Spinal cord (tissue), 10 donors: ENCODE results near the gene SMIM7. TPM values are rescaled to one million over a fixed set of nuclear protein-coding genes. Genes with fewer than 3 reads are reported as not detected.
A peak's percentile ranks its signal among the peaks of the same experiment; 100 is the strongest.

Experiments used
- DNase-seq, 6 donors: peaks; one replicate each; pipeline versions ENCODE4 v3.0.0 to v3.0.0-alpha.2; 2013 to 2015; ENCODE audit warnings: low spot score in 6 of 6, low read depth in 4 of 6
- H3K27ac ChIP-seq: one replicate; pipeline ENCODE4 v1.5.1; 2013; ENCODE audit warnings: low read depth, low read length, control low read depth
- H3K27me3 ChIP-seq: one replicate; pipeline ENCODE4 v1.6.1; 2013; ENCODE audit warnings: low read length; ENCODE audit not compliant: control insufficient read depth, insufficient read depth
- H3K36me3 ChIP-seq: one replicate; pipeline ENCODE4 v1.6.1; 2013; ENCODE audit warnings: low read length; ENCODE audit not compliant: control insufficient read depth, insufficient read depth
- H3K4me1 ChIP-seq: one replicate; pipeline ENCODE4 v1.6.1; 2013; ENCODE audit warnings: low read length; ENCODE audit not compliant: control insufficient read depth, insufficient read depth
- H3K4me3 ChIP-seq: one replicate; pipeline ENCODE4 v1.5.1; 2013; ENCODE audit warnings: low read depth, low read length, control low read depth
- H3K9me3 ChIP-seq: one replicate; pipeline ENCODE4 v1.6.1; 2013; ENCODE audit warnings: low read length; ENCODE audit not compliant: control insufficient read depth, insufficient read depth
- WGBS: methylation state at CpG from one replicate; pipeline ENCODE4 v1.1.5; 2013; ENCODE audit warnings: missing lambda C conversion rate; ENCODE audit not compliant: insufficient coverage; 5-methylcytosine and 5-hydroxymethylcytosine counted together
- long read RNA-seq, 4 donors: transcript quantifications; one replicate each; lab custom pipeline, GENCODE V29; 2026
- polyA plus RNA-seq, 2 donors: library from polyadenylated mRNA; unstranded; fragments of 120-200 nt; gene quantifications; one replicate each; pipeline ENCODE4 v1.2.1, GENCODE V29; 2013; ENCODE audit not compliant: insufficient read length in 2 of 2
- total RNA-seq, 2 donors: library from RNA; depleted of rRNA in 1 of 2; stranded (reverse); fragments of 120-200 nt in 1 of 2; fragments of >200 nt in 1 of 2; gene quantifications; one replicate each; pipeline versions ENCODE4 v1.2.3 to v1.2.4, GENCODE V29; 2013 to 2014
- donor health status: healthy.

The SMIM7 gene
- 100 to 1,000 TPM in 1 of 2 donors, 10 to 100 TPM in 1; 84.8 to 127 TPM for total RNA-seq
- 100 to 1,000 TPM in 1 of 2 donors, 10 to 100 TPM in 1; 70.9 to 123 TPM for polyA plus RNA-seq
- long read RNA-seq, donor 1, transcript SMIM7-214 (4 exons, 1,075 nt) = minor isoform, 5 of 83 reads
- long read RNA-seq, donor 1, transcript SMIM7-208 (5 exons, 2,776 nt) = major isoform, 31 of 83 reads
- long read RNA-seq, donor 1, transcript SMIM7-210 (6 exons, 1,065 nt) = minor isoform, 5 of 83 reads
- long read RNA-seq, donor 1, transcript SMIM7-207 (6 exons, 1,126 nt) = minor isoform, 13 of 83 reads
- long read RNA-seq, donor 1, partial matches to known transcripts = 18 of 83 reads
- long read RNA-seq, donor 1, other reads (novel, unspliced or antisense) = 0 of 83 reads
- long read RNA-seq, donor 2, transcript SMIM7-208 (5 exons, 2,776 nt) = major isoform, 19 of 31 reads
- long read RNA-seq, donor 2, partial matches to known transcripts = 5 of 31 reads
- long read RNA-seq, donor 2, other reads (novel, unspliced or antisense) = 0 of 31 reads
- long read RNA-seq, donor 3, transcript SMIM7-208 (5 exons, 2,776 nt) = major isoform, 20 of 35 reads
- long read RNA-seq, donor 3, transcript SMIM7-214 (4 exons, 1,075 nt) = minor isoform, 8 of 35 reads
- long read RNA-seq, donor 3, partial matches to known transcripts = 0 of 35 reads
- long read RNA-seq, donor 3, other reads (novel, unspliced or antisense) = 0 of 35 reads
- long read RNA-seq, donor 4, transcript SMIM7-220 (5 exons, 534 nt) = minor isoform, 11 of 77 reads
- long read RNA-seq, donor 4, transcript SMIM7-217 (6 exons, 1,123 nt) = minor isoform, 5 of 77 reads
- long read RNA-seq, donor 4, transcript SMIM7-210 (6 exons, 1,065 nt) = minor isoform, 5 of 77 reads
- long read RNA-seq, donor 4, transcript SMIM7-208 (5 exons, 2,776 nt) = major isoform, 29 of 77 reads
- long read RNA-seq, donor 4, partial matches to known transcripts = 10 of 77 reads
- long read RNA-seq, donor 4, other reads (novel, unspliced or antisense) = 0 of 77 reads

DNA sequence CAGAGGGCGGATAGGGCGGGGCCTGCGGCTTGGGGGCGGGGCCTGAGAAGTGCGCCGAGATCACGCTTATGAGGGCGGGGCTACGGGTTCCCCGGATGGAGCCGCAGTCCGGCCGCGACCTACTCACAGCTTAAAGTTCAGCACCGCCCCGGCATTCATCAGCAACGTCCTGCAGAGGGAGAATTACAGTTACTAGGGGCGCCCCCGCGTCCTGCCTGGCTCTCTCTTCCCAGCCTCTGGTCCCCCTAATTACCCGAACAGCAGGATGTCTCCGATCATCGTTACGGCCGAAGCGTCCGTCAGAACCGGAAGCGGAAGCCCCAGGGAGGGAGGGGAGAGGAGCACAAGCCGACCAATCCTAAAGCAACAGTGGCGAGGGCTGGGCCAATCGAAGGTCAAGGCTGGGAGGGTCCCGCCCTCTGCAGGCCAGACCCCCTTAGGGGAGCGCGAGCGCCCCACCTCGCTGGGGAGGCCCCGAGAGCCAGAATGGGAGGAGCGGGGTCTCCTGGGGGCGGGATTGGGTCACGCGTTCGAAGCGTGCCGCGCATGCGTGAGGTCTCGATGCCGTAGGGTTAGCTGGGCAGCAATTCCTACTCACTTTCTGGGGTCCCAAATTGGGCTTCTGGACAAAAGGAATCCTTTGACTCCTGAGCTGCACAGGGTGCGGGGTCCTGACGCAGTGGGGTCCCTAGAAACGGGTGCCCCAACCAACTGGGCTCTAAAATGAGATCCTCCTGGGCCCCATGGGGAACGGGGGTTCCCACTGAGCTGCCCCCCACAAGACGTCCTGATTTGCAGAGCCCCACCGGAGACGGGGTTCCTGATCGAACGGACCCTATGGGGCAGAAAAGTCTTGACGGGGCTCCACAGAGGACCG, at the start of gene SMIM7:
Gene SMIM7 (minus strand): TSS at position 313 of the 877 bp plus-strand sequence. CDS start 34 bp downstream, at position 279.
- WGBS = under 1% methylated on average over 59 of the region's 60 CpGs
- peak within 1 kb of the TSS; percentile 98 for H3K27ac ChIP-seq
- no peaks in the 10 kb centered on the region for H3K27me3 ChIP-seq
- H3K36me3 ChIP-seq = peaks cover 31% of the 10 kb centered on the region
- H3K4me3 ChIP-seq = peak within 1 kb of the TSS; percentile 96
- no peaks in the 10 kb centered on the region for H3K9me3 ChIP-seq
- peak; percentile 96 to 99 (median 98) for DNase-seq
- peaks cover 28% of the 10 kb centered on the region for H3K4me1 ChIP-seq

DNA sequence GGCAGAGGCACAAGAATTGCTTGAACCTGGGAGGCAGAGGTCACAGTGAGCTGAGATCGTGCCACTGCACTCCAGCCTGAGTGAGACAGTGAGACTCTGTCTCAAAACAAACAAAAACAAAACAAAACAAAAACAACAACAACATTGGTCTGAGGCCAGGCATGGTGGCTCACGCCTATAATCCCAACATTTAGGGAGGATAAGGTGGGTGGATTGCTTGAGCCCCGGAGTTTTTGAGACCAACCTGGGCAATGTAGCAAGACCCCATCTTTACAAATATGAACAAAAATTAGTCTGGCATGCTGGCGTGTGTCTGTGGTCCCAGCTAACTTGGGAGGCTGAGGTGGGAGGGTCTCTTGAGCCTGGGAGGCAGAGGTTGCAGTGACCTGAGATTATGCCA, 43.7 kb upstream of the SMIM7 start:
- no peak overlapping the region for H3K27ac ChIP-seq
- no peaks in the 10 kb centered on the region for H3K9me3 ChIP-seq
- 80% methylated on average over 1 of the region's 4 CpGs for WGBS
- H3K36me3 ChIP-seq = no peaks in the 10 kb centered on the region
- DNase-seq = no peak
- H3K27me3 ChIP-seq = no peaks in the 10 kb centered on the region
- H3K4me1 ChIP-seq = no peaks in the 10 kb centered on the region
- H3K4me3 ChIP-seq = no peak overlapping the region

DNA sequence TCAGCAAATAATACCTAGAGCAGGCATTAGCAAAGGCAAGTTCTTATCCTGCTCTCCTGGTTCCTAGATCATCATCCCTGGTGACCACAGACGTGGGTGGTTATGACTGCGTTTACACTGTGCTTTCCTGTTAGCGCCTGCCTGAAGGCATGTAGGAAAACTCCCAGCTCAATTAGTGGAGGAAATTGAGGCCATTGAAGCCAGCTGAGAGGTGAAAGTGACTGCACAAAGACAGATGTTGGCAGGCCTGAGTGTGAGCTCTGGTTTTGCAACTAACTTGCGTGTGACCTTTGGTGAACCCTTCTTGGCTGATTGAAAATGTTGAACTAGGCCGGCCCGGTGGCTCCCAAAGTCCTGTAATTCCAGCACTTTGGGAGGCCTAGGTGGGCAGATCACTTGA, 42.2 kb upstream of the SMIM7 start:
- H3K9me3 ChIP-seq = no peaks in the 10 kb centered on the region
- H3K4me1 ChIP-seq = no peaks in the 10 kb centered on the region
- no peak overlapping the region for H3K4me3 ChIP-seq
- H3K27me3 ChIP-seq = no peaks in the 10 kb centered on the region
- no peak overlapping the region for H3K27ac ChIP-seq
- H3K36me3 ChIP-seq = no peaks in the 10 kb centered on the region
- peak in 1 of 6 donors; percentile 2 for DNase-seq
- WGBS = 64% methylated on average over 6 of the region's 6 CpGs

GRCh38 chr19:16698914-16699313, 39.0 kb upstream of the SMIM7 start:
- WGBS = 76% methylated on average over 2 of the region's 5 CpGs
- no peak overlapping the region for H3K27ac ChIP-seq
- no peaks in the 10 kb centered on the region for H3K36me3 ChIP-seq
- no peak overlapping the region for H3K4me3 ChIP-seq
- H3K9me3 ChIP-seq = no peaks in the 10 kb centered on the region
- peak in 1 of 6 donors; percentile 15 for DNase-seq
- no peaks in the 10 kb centered on the region for H3K4me1 ChIP-seq
- H3K27me3 ChIP-seq = no peaks in the 10 kb centered on the region

DNA sequence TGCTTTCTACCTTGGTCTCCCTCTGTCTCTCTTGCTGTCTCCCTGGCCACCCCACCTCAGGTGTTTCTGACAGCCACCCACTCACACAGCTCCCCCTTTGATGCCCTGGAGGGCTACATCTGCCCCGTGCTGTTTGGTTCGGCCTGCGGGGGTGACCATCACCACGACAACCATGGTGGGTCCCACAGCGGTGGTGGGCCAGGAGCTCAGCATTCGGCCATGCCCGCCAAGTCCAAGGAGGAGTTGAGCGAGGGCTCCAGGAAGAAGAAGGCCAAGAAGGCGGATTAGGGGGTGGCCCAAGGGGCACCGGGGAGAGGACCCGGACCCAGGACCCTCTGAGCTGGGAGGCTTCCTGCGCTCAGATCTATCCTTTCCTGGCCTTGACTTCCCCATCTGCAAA, 28.1 kb upstream of the SMIM7 start:
- Histone ChIP-seq H3K9me3 (no peaks in the 10 kb centered on the region), H3K27me3 (no peaks in the 10 kb centered on the region), H3K4me1 (no peaks in the 10 kb centered on the region), H3K36me3 (peaks cover 5% of the 10 kb centered on the region), H3K27ac (no peak overlapping the region), H3K4me3 (no peak overlapping the region)
- WGBS = 91% methylated on average over 11 of the region's 12 CpGs
- no peak for DNase-seq

DNA sequence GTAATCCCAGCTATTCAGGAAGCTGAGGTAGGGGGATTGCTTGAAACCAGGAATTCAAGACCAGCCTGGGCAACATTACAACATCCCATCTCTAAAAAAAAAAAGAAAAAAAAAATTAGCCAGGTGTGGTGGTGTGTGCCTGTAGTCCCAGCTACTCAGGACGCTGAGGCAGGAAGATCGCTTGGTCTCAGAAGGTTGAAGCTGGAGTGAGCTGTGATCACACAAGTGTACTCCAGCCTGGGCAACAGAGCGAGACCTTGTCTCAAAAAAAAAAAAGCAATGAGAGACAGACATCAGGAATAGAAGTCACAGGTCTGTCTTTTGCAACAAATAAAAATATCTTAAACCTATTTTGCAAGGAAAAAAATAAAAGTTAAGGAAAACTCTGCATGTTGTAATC, 24.3 kb upstream of the SMIM7 start:
- peaks cover 38% of the 10 kb centered on the region for H3K36me3 ChIP-seq
- WGBS = 88% methylated on average over 2 of the region's 3 CpGs
- H3K4me1 ChIP-seq = no peaks in the 10 kb centered on the region

GRCh38 chr19:16682539-16682938, 22.6 kb upstream of the SMIM7 start:
- peaks cover 3% of the 10 kb centered on the region for H3K9me3 ChIP-seq
- 90% methylated on average over 2 of the region's 2 CpGs for WGBS
- no peaks in the 10 kb centered on the region for H3K4me1 ChIP-seq
- peaks cover 36% of the 10 kb centered on the region for H3K36me3 ChIP-seq
- H3K27ac ChIP-seq = no peak overlapping the region
- no peak overlapping the region for H3K4me3 ChIP-seq
- no peaks in the 10 kb centered on the region for H3K27me3 ChIP-seq
- DNase-seq = no peak

More for the DNA sequence above, 24.3 kb upstream of the SMIM7 start:
- H3K27ac ChIP-seq = no peak overlapping the region
- H3K9me3 ChIP-seq = peaks cover 3% of the 10 kb centered on the region
- no peaks in the 10 kb centered on the region for H3K27me3 ChIP-seq
- no peak for DNase-seq
- H3K4me3 ChIP-seq = no peak overlapping the region

DNA sequence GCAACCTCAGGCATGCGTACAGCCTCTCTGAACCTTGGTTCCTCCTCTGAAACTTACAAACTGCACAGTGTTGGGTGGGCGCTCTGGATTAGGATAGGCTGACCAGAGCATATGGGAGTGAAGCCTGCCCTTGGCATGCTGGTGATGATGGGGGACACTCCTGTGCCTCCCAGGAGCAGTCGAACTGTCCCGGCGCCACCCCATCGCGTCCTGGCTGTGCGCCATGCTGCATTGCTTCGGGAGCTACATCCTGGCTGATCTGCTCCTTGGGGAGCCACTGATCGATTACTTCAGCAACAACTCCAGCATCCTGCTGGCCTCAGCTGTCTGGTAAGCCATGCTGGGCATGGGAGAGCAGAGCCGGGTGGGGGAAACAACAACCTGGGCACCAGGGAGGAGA, 19.9 kb upstream of the SMIM7 start:
- no peak overlapping the region for H3K4me3 ChIP-seq
- 91% methylated on average over 10 of the region's 11 CpGs for WGBS
- peaks cover 3% of the 10 kb centered on the region for H3K9me3 ChIP-seq

GRCh38 chr19:16678498-16678897, 18.6 kb upstream of the SMIM7 start:
- H3K4me3 ChIP-seq = no peak overlapping the region
- H3K36me3 ChIP-seq = peaks cover 37% of the 10 kb centered on the region
- DNase-seq = no peak
- H3K4me1 ChIP-seq = no peaks in the 10 kb centered on the region
- WGBS = 91% methylated on average over 7 of the region's 9 CpGs
- H3K27me3 ChIP-seq = no peaks in the 10 kb centered on the region
- H3K27ac ChIP-seq = no peak overlapping the region
- H3K9me3 ChIP-seq = peaks cover 3% of the 10 kb centered on the region

More for the DNA sequence above, 19.9 kb upstream of the SMIM7 start:
- Histone ChIP-seq H3K27me3 (no peaks in the 10 kb centered on the region), H3K27ac (no peak overlapping the region), H3K4me1 (no peaks in the 10 kb centered on the region), H3K36me3 (peaks cover 37% of the 10 kb centered on the region)
- no peak for DNase-seq
